Amniotic epithelial cell (primary cell): ENCODE results near the gene NBAS.
"Not testable (repeated sequence)": the region's sequence is repeated elsewhere in the genome, so short reads cannot be mapped to it uniquely, and the experiment has no call there.

Experiments used
- DNase-seq: peaks from one replicate; pipeline ENCODE4 v3.0.0-alpha.2; 2010; ENCODE audit warnings: low read depth

The NBAS gene

DNA sequence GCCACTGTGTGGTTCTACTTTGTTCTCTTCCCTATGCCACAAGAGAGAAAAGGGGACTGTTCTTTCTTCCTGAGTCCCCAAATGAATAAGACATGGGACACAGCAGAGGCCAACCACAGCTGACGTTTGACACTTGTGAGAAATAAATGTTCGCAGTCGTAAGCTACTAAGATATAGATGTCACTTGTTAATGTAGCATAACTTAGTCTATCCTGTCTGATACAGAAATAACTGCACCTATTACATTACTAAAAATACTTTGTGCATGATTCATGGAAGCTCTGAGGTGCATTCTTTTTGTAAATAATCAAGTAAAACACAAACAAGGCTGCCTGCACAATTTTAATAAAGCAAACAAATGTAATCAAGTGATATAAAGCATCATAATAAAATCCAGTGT is 148.8 kb downstream of the NBAS start:
- DNase-seq, result no peak

DNA sequence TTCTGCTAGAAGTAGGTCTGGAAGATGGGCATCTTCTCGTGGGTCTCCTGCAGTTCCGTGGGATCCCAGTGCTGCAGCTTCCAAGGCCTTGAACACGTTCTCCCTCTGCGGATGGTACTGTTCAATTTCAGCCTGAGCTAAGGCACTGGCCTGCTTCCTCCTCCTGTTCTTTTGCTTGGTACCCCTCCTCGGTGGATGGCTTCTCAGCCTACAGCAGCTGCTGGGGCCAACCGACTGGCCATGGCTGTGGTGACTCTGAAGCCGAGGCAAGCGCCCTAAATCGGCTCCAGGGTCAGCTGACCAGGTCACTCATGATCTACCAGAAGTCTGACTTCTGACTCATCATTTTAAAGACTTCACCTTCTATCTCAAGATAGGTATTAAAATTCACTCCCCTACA is 150.2 kb downstream of the NBAS start:
- no peak for DNase-seq

DNA sequence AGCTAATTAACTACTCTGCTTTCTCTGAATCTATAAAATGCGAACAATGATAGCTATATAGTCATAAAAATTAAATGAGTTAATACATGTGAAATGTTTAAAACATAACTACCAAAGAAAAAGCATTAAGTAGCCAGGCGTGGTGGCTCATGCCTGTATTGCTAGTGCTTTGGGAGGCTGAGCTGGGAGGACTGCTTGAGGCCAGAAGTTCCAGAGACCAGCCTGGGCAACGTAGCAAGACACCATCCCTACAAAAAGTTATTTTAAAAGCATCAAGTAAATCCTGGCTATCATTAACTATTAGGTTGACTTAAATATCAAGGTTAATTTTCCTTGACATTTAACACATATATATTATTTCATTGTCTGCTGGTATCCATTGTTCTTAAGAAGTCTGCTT is 152.4 kb downstream of the NBAS start:
- no peak for DNase-seq

DNA sequence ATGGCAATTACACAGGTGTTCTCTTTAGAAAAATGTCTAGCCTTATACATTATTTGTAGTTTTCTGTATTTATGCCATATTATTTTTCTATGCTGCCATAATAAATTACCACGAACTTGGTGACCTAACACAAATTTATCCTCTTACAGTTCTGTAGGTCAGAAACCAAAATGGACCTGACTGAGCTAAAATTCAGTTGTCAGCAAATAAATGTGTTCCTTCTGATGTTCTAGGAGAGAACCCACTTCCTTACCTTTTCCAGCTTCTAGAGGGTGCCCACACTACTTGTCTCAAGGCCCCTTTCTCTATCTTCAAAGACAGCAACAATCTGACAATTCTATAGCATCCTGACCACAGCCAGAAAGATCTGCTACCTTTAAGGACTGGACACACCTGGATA is 153.5 kb downstream of the NBAS start:
- DNase-seq, result no peak

DNA sequence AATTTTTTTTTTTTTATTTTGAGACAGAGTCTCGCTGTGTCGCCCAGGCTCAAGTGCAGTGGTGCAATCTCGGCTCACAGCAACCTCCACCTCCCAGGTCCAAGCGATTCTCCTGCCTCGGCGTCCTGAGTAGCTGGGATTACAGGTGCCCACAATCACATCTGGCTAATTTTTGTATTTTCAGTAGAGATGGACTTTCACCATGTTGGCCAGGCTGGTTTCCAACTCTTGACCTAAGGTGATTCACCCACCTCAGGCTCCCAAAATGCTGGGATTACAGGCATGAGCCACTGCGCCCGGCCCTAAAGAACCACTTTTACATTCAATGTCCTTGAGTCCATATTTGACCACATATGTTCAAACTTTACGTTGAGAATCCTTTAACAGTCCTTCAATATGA is 156.6 kb downstream of the NBAS start:
- DNase-seq, result not testable (repeated sequence)

DNA sequence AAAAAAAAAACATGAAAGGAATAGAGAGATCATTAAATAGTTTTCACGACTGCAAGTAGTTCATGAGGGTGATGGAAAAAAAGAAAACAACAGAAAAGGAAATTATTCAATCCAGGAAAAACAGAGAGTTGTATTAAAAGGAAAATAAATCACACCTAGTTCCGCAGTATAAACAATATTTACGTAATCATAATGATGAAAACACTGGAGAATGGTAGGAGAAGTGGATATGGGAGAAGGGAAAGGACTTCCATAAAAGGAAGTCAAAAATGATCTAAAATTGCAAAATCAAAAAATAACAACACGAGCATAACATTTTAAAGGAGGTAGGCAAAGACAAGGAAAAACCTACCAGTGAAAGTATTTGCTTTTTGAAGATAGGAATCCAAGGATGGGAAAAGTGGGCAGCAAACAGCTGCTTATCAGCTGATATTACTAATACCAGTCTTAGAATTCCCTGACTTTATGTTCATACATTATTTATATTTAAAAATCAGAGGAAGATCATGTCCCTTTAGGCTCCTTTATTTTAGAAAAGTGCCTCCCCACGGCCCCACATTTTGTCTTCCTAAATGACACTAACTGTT is 160.8 kb downstream of the NBAS start:
- peak; percentile 17 for DNase-seq

DNA sequence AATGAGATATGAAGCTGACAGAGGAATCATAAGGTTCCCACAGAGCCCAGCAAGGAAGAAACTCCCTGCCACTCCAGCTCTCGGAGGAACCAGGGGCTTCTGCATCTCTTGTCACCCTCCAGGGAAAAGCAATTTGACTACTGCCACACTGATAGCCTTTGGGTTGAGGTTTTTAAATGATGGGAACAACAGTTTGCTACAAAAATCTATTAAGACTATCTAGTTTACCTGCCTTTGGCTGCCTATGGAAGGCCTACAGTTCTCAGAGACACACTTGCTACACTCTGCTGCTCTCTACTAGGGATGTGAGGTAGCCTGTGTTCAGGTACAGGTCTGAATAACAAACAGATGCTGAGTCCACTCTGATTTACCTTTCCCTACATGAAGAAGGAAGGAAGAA is 161.9 kb downstream of the NBAS start:
- no peak for DNase-seq

DNA sequence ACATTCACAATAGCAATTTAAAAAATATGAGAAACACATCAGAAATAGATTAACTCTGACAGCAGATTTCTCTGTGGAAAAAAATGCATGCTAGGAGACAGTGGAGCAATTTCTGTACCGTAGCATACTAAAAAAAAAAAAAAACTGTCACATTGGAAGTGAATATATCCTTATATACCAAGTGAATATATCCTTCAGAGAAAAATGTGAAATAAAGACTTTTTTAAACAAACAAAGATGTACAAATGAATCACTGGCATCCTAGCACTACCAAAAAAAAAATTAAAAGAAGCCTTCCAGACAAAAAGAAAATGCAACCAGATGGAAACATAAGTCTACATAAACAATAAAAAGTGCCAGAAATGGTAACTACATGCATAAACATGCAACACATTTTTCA is 169.4 kb downstream of the NBAS start:
- DNase-seq, result no peak

DNA sequence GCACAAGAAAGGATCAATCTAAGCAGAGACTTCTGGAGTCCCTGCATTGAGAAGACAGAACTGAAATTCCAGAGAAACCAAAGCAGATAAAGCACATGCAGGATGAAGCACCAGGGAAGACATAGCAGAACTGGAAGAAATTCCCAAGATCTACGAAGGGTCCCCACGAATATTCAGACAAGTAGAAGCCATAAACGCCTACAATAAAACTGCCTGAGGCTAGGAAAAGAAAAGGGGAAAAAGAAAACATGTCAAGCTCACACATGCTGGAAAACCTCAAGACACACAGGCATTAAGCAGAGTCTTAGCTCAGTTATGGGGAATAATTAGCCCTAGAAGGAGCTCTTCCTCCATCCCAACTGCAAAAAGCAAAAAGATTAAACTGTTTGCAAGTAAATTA is 171.2 kb downstream of the NBAS start:
- DNase-seq, result peak; percentile 11

DNA sequence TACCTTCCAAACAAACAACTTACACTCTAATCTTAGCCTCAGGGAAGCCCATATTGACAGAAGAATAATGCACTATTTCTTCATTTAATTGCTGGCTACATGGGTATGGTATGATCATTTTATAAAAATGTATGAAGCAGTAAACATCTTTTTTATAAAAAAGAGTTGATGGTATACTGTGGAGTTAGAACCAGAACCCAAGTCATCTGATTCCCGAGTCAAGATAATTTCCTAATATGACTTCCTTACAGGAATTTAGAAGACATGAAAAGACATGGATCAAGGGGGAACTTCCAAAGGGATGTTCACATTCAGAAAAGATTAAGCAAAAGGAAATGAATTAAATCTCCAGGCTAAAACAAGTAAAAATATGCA is 171.8 kb downstream of the NBAS start:
- DNase-seq, result no peak

DNA sequence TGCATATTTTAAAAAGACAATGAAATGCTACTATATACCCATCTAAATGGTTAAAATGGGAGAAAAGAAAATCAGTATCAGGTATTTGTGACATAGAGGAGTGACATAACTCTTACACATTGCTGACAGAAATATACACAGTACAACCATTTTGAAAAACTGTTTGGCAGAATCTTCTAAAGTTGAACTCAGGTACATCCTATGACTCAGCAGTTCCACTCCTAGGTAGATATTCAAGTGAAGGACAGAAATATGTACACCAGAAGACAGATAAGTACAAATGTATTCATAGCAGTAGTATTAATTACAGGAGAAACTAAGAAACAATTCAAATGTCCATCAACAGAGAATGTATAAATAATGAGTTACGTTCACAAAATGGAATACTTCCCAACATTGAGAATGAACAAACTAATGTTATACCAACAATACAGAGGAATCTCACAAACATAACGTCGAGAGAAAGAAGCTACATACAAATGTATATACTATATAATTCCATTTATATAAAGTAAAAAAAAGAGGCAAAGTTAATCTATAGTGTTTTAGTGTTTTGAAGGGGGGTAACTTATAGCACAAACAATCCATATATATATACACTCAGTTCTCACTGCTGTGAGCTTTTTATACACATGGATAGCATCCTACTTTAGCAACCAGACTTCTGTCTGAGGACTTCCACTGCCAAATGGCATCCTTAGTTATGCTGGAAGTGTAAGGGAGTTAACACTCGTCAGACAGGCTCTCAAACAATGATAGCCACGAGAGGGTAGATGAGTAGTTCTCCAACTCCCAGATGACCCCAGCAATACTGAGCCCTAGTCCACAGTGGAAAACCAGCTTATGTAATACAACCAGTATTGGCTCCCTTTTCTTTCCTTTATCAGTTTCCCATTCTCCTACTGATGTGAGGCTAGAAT is 172.5 kb downstream of the NBAS start:
- no peak for DNase-seq

DNA sequence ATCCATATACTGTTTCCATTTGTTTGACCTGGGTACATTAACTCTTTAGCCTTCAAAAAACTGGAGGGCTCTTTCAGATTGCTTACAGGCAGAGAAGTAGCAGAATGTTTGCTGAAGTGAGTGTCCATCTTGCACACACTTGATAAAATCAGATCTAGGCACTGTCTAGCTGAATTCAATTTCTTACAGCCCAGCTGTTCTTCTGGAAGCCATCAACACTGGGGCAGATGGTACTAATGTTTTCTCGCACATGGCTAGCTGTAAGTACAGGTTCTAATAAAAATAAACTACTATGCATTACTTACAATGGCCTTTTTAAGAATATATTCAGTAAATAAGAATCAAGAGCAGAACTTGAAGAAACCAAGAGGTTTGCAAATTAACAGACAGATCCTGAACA is 175.9 kb downstream of the NBAS start:
- DNase-seq, result no peak

DNA sequence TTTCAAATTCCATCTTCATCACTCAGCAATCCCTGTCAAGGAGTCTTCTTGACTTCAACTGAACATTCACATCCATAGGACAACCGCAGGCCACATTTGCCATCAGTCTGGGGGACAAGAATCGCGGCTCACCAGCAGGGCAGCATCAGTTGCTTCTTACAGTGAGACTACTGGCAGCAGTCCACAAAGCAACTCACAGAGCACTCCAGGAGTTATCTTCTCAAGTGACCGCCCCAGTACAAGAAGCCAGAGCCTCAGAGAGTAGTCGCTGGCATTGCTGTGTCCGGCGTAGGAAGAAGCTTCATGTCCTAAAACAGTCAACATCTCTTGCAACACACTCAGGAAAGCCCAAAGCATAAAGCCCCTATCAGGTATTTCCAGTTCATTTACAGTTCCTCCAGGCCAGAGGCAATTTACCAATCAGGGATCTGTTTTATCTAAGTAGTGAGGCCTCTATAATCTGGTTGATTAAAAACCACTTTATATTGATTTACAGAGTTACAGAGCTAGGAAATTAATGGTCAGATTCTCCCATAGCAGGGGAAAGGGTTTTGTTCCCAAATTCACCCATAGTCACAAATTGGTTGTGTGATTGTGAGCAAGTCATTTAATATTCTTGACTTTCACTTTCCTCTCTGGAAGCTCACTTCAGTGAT is 177.3 kb downstream of the NBAS start:
- no peak for DNase-seq

DNA sequence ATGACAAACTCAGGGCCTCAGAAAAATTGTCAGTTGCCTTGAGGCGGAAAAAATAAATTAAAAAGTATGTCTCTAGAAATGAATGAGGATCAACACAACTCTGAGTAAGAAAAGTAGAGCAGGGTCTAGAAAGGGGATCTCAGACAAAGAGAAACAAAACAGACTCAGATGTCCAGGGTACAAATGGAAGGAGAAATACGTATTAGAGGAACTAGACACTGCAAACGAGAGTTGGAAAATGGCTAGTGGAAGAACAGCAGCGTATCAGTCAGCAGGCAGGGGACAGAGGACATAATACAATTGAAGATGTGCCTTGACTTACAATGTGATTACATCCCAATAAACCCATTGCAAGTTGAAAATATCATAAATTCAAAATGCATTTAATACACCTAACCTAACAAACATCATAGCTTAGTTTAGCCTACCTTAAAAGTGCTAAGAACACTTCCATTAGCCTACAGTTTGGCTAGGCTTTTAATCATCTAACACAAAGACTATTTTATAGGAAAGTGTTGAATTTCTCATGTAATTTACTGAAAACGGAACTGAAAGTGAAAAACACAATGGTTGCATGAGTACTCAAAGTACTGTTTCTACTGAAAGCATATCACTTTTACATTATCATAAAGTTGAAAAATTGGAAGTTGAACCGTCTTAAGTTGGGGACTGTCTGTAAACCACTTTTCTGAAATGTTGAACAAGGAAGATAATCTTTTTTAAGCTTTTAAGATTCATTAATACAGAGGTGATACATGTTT is 182.8 kb downstream of the NBAS start:
- no peak for DNase-seq

DNA sequence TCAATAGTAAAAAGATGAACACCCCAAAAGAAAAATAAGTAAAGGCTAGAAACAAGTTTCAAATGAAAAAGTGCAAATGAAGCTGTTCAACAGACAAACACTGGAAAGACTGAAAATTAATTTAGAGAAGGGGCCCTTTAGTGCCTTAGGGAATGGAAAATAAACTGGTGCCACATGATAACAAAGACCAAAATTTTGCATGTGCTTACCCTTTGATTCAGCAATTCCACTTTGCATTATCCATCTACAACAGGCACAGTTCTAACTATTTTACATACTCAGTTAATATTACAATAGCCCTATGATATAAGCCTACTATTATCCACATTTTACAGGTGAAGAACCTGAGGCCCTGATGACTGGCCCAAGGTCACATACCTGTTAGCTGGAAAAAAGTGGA is 183.9 kb downstream of the NBAS start:
- no peak for DNase-seq

DNA sequence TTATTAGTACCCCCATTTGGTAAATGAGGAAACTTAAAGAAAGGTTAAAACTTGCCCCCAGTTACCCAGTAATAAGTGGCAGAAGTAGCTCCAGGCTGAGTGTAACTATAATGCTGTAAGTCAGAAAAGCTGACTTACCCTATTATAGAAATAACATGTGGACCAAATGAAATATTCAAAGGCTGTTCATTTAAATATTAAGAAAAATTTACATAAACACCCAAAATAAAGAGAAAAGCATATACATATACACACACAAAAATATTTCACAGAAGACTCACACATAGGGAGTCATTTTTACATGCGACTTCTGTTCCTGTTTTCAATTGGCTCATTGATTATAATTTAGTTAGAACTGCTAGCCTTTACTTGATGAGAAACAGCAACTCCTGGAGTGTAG is 189.1 kb downstream of the NBAS start:
- no peak for DNase-seq

DNA sequence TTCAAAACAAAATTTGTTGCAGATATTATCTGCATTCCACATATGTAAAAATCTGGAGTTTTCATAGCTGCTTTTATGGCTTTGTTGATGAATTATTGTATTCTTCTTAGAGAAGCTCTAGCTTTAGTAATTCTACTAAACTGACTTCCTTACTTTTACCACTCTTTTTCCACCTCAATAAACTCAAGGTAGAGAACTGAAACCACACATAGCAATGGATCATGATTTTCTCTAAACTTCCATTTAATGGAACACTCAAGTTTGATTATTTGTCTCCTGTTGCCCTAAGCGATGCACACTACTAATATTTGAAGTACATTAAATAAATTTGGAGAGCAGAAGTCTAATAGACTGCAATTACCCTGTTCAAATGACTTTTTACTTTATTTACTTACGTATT is 192.0 kb downstream of the NBAS start:
- no peak for DNase-seq

DNA sequence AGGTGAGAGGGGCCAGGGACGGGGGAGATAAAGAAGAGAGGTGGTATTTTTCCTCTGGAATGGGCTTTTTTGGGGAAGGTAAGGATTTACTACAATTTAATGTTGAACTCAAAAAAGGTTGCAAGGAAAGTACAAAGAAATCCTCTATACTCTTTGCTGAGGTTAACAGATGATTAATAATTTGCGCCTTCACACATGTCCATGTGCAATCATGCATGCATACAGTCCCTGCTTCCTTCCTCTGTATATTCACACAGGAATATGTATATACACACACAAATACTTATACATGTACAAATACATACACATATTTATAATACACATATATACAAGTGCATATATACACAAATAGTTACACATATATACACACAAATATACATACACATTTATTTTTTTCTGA is 193.4 kb downstream of the NBAS start:
- no peak for DNase-seq

DNA sequence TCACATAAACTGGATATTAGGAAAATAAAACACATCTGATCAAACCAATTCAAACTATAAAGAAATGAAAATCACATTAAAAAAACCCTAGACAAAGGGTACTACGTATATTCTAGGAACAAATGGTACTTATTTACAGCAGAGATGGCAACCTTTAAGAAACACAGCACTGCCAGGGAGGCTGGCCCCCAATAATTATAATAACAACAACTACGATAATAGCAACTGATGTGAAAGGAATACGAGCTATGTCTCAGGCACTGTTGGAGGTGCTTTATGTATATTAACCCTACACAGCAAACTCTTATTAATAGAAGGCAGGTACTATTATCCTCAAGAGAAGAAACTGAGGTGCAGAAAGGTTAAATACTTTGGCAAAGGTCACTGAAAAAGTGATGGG is 193.9 kb downstream of the NBAS start:
- no peak for DNase-seq

DNA sequence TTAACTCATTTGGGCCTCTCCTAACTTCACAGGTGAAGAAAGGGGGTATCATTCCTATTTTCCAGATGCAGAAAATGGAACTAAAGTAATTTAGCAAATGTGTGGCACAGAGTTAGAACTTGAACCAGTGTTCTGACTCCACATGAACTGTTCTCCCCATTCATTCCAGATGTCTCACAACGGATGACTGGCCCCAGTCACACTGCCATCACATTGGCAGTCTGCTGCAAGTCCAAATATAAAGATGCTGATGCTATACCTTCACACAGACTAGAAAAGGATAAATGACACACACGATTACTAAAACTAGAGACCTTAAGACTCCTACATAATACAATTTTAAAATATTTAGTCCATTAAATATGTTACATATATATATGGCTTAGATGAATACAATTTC is 195.7 kb downstream of the NBAS start:
- DNase-seq, result no peak

DNA sequence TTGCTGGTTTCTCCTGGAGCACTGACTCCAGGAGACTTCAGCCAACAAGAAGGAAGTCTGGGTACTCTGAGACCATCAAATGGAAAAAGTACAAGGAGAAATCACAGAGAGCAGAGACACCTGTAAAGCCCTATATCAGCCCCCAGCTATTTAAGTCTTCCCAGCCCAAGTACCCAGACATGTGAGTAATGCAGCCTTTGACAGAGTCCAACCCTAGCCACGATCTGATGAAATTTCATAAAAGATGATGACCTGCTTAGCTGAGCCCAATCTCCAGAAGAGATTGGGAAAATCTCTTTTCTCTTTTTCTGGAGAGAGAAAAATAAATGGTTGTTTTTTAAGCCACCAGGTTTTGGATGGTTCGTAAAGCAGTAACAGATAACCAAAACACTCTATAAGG is 196.6 kb downstream of the NBAS start:
- DNase-seq, result peak; percentile 54

DNA sequence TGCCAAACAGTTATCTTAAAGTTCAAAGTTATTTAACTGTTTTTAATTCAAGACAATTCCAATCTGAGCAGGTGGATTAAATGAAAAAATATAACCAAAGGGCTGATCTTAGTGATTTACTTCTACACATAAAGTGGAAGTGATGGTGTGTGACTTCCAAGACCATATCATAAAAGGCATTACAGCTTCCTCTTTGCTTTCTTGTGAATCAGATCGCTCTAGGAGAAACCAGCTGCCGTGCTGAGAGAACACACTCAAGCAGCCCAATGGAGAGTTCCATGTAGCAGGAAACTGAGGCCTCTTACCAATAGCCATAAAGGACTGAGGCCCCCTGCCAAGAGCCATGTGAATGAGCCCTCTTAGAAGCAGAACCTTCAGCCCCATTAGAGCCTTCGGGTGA is 197.4 kb downstream of the NBAS start:
- no peak for DNase-seq

DNA sequence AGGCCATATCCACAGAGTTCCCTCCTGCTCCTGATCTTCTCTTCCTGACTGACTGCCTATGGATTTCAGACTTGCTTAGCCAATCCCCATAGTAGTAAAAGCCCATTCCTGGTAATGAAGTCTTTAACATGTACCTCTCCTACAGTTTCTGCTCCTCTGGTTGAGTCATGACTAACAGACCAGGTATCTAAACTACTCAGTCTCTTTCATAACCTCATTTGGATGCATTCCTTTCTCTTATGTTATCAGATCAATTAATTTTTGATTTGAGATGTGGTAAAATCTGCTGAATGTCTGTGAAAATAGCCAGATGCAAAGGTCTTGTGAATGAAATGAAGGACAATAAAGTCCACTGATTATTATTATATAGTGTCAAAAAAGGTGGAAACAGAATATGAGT is 198.0 kb downstream of the NBAS start:
- peak; percentile 86 for DNase-seq
